GM18499 (cell line): ENCODE results near the gene ETFB.

Experiments used
- ATAC-seq: cut with Tn5 transposase; IDR thresholded peaks from one replicate; pipeline ENCODE4 v1.9.1; 2021; ENCODE audit warnings: moderate number of reproducible peaks; ENCODE audit not compliant: insufficient read depth, unreplicated experiment

The ETFB gene

DNA sequence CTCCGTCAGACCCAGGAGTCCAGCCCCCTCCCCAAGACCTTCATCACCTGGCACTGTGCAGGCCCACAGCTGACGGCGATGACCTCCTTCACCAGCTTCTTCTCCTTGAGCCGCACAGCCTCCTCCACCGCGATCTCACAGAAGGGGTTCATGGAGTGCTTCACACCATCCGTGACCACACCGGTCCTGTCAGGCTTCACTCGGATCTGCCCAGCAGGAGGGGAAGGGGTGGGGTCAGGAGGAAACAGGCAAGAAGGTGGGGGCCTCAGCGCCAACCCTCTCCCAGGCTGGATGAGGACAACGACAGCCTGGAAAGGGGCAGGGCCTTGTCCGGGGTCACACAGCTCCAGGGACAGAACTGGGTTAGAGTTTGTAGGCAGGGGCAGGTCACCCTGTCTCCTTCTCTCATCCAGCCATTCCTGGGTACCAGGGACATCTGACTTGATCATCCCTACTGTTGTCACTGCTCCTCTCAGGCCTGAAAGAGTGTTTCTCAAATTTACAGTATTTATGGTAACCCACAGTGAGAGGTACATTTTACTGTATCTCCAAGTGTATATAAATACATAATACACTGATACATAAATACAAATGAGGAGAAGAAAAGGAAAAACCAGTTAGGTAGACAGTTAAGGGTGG lies 12.0 kb downstream of the ETFB start:
- no peak for ATAC-seq

DNA sequence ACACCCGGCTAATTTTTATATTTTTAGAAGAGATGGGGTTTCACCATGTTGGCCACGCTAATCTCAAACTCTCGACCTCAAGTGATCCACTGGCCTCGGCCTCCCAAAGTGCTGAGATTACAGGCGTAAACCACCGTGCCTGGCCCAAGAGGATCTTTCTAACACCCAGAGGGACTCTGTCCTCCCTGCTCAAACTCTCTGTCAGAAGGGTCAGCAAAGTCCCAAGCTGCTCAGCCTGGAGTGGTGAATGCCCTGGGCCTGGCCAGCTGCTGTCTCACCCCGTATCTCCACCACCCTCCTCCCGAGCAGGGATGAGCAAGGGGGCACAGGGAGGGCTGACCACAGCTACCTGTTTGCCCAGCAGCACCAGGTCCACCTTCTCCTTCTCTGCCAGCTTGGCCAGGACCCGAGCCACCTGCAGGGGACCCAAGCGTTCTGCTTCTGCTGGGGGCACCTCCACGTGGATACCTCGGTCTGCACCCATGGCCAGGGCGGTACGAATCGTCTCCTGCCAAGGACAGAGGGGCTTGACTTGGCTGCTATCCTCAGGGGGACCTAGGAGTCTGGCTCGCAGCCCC lies 13.3 kb downstream of the ETFB start:
- no peak for ATAC-seq

DNA sequence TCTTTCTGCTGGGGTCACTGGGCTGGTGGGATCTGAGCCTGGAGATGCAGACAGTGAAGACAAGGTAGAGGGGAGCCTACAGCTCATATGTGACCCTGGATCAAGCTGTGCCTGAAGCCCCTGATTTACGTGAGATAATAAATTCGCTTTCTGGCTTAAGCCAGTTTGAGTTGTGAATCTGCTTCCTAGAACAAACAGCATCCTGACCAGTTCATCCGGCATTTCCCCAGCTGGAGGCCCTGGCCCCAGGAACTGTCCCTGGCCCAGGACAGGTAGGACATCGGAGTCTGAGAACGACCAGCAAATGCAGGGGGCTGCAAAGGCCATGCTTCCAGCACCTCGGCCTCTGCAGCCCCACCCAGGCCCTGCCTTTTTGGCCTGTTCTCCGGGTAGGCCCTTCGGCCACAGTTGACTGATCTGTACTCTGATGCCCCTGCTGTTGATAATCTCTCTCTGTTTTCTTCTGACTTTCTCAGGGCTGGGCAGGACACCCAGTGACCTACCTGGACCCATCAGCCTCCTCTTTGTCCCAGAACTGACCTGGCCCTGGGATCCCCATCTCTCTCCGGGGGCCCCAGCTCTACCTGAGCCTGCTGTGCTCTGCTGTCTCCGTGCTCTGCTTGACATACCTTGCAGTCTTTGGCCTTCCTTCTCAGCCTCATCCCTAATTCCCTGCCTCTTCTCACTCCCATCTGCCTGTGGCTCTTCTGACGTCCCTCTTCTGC lies 14.8 kb downstream of the ETFB start:
- no peak for ATAC-seq

DNA sequence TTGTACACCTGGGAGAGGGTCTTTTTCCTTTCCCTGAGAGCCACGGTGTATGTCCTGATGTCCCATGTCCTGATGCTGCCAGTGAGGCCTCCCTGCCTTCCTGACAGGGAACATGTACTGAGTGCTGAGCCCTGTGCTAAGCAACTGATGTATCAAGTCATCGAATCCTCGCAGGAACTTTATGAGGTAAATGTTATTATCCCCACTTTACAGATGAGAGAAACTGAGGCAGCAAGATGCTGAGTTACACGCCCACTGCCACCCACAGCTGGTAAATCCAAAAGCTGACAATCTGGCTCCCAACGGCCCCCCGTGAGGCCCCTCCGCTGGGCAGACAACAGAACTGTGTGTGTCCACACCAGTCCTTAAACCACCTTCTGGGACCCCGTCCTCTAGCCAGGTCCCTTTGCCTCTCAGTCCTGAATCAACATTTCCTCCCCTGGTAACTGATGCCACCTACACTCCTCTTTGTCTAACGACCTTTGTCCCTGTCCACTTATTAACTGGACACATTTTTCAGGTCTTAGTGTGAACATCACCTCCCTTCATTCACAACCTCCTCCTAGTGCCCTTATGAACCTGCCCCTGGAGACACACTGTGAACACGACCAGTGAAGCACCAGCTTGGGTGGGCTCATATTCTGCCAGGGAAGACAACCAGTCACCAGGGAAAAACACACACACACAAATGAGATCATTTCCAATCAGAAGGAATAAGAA lies 18.8 kb downstream of the ETFB start:
- ATAC-seq = no peak

DNA sequence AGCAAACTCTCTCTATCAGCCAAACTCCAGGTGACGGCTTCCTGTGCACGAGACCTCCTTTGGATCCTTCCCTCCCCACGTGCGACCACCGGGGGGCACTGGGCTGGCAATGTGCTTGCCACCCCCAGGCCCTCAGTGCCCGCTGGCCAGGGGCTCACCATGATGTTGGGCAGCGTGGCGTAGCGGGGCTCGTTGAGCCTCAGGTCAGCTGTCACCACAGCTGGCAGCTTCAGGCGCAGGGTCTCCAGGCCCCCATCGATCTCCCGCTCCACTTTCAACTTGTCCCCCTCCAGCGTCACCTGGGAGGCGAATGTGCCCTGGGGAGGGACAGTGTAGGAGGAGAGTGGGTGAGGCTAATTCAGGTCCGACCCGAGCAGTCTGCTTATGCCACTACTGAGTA lies 19.4 kb downstream of the ETFB start:
- ATAC-seq = no peak

DNA sequence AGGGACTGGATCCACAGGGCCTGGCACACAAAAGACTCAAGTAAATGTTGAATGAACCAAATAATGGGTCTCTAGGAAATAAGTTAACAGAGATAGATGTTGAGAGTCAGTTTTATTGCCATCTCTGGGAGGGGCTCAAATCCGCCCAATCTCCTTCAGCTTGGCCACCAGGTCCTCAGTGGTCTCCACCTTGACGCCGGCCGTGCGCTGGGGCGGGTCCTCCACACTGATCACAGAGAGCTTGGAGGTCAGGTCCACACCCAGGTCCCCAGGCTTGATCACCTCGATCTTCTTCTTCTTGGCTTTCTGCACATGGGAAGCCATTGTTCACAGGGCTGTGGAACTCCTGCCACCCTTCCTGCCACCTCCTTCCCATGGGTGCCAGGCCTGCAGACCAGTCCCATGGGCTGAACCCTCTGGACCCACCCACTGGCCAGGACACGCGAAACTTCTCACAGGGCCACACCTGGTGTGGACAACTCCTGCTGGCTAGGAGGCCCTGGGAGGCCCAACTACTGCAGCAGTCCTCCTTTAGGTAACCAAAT lies 21.0 kb downstream of the ETFB start:
- no peak for ATAC-seq

DNA sequence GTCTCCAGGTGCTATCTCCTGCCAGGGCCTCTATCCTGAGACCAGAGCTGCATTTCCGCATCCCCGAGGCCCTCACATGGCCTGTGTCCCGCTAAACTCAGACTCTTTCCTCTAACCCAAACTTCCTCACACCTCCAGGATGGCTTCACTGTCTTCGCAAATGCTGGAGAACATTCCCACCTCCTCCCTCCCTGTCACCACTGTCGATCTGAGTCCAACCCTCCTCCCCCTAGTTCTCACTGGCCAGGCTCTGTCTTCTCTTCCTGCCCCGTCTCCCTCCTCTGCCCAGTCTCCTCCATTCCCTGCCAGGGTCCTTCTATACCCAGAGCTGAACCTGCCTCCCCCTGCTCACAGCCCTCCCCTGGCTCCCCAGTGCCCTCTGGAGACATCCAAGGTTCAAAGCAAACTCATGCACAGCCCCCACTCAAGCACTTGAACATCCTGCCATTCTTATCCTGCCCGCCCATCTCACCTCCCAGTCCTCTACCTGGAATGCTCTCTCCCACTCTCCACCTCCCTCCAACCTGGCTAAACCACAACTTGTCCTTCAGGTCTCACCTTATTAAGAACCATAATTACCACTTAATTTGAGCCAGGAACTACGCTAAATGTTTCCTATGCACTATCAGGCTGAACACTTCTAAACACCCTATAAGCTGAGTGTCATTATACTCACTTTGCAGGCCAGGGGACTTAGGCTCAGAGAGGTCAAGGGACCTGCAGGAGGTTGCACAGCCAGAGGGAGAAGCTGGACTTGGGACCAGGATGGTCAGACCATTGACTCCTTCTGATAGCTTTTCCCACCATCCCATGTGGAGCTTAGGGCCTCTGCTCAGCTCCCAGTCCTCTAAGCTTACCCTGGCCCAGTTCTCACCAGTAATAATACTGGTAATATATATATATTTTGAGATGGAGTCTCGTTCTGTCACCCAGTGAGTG lies 23.3 kb downstream of the ETFB start:
- no peak for ATAC-seq

DNA sequence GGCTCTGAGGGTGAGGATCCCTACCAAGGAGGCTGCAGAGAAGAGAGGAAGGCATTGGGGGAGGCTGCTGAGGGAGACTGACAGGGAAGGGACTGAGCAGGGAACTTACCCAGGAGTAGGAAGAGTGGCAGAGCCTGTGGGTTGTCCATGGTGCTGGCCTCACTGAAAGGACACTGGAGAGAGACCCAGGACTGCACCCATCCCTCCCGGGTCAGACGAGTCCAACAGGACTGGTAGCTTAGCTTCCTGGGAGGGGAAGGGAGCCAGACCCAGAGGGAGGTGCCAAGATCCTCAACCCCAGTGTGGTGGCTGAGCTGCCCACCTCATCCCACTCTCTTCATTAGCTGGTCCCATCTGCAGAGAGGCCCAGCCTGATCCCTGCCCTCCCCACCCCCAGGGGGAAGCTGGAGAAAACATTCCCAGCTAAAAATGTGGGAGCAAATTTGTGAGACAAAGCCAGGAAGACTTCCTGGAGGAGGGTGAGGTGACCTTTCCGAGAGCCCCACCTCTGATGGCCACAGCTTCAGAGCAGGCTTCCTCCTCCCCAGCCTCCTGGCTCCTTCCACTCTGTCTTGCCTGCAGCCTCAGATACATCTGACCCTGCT lies 24.1 kb downstream of the ETFB start, which contains the start of gene VSIG10L:
Gene VSIG10L (minus strand): TSS at position 164 of the 605 bp plus-strand sequence. CDS start 15 bp downstream, at position 149.
- ATAC-seq = no peak

DNA sequence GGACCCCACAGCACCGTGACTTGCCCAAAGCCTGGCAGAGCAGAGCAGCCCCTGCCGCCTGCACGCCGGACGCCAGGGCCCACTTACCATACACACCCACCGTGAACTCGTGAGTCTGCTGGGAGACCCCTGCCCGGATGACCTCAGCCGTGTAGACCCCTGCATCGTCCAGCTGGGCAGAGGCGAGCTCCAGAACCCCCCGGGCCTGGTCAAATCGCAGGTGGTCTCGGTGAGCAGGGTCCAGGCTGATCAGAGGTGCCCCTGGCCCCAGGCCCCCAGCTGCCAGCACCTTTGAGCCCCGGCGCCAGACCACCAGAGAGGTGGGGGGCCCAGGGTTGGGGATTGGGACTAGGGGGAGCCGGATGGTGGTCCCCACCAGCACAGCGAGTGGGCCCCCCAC lies 25.1 kb downstream of the ETFB start:
- ATAC-seq = no peak

DNA sequence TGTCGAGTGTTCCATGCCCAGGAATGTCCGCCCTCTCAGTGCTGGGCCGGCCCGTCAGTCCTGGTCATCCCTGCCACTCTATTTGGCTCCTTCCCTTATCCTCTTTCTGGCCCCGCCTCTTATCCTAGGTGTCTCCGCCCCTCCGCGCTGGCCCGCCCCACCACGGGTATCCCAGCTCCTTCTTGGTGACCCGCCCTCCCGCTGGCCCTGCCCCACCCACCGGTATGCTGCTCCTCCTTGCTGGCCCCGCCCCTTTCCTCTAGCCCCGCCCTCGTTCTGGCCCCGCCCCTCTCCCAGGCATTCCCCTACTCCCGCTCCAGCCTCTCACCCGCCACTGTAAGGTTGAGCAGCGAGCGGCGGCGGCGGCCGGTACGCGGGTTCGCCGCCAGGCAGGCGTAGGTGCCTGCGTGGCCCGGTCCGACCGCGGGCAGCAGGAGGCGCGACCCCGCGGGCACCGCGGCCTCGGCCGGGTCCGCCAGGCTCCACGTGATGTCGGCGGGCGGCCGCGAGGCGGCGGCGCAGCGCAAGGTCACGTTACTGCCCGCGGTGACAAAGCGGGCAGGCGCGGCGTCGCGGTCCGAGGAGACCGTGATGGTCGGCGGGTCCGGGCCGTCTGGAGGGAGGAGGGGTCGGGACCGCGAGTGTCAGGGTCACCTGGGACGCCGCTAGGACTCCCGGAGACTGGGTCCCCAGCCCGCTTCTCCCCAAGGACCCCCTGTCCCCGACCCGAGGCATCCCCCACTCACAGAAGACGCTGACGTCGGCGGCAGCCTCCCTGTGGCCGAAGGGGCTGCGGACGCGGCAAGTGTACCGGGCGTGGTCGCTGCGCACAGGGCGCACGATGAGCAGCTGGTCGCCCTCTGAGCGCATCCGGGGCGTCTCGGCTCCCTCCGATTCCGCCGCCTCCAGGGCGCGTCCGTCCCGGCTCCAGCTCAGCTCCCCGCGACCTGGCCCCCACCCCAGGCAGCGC lies 26.2 kb downstream of the ETFB start:
- ATAC-seq = no peak

DNA sequence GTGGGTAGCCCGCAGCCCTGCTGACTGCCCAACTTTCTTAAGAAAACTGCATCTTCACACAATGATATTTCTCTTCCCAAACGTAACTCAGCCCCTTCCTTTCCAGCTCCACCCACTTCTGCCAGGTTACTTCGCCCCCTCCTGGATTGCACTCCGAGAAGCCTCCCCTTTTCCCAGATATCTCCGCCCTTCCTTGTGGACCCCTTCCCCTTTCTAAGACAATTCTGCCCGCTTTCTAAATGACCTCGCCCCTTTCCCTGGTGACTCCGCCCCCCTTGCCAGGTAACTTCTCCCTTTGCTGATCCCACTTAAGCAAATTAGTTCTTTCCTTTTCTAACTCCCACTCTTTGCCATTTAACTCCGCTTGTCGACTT lies 26.9 kb downstream of the ETFB start:
- no peak for ATAC-seq

DNA sequence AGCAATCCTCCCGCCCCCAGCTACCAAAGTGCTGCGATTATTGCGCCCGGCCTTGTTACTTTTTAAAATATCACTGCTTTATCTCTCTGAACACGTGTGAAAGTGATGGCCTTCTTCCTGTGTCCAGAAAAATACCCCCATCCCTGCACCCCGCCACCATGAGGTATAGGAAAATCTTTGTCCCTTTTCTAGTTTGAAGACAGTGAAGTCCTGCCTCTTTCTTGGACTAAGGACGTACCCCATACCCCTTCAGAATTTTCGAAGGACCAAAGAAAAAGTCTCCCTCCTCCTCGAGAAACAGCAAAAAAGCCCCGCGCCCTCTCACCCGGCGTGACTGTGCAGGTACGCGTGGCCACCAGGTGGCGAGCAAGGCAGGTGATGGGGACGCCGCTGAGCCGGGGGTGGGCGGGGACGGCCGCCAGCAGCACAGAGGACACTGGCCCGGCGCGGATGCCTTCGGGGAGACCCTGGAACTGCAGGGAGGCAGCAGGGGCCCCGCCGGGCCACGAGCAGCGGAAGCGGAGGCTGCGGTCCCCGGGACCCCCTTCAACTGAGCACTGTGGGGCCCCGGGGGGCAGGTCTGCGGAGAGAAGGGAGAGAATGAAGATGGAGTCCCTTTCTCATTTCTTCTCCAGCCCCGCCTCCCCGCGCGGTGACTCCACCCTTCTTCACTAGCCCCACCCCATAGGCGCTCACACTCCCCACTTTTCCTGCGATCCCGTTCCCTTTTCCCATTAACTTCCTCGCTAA lies 27.4 kb downstream of the ETFB start:
- no peak for ATAC-seq

DNA sequence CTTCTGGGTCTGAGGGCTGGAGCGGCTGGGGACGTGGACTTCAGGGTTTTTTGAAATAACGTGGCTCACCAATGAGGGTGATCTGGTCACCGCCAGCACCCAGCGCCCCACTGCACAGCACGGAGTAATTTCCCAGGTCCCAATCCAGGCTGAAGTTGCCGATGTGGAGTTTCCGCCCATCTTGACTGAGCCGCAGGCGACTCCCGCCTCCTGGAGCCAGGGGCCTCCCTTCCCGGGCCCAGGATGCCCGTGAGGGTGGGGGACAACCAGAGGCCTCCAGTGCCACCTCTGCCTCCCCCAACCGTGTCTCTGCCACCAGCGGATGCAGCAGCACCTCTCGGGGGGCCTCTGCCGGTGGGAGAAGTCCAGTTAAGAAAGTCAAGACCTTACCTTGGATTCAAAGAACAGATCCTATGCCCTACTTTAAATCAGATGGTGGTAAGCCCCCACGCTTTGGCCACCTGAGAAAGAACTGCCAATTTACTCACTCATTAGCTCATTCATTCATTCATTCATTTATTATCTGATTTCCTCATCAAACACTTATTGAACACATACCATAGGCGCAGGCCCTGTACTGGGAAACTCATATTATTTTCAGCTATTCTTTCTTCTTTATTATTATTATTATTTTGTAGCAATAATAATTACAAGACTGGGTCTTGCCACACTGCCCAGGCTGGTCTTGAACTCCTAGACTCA lies 28.2 kb downstream of the ETFB start:
- no peak for ATAC-seq

DNA sequence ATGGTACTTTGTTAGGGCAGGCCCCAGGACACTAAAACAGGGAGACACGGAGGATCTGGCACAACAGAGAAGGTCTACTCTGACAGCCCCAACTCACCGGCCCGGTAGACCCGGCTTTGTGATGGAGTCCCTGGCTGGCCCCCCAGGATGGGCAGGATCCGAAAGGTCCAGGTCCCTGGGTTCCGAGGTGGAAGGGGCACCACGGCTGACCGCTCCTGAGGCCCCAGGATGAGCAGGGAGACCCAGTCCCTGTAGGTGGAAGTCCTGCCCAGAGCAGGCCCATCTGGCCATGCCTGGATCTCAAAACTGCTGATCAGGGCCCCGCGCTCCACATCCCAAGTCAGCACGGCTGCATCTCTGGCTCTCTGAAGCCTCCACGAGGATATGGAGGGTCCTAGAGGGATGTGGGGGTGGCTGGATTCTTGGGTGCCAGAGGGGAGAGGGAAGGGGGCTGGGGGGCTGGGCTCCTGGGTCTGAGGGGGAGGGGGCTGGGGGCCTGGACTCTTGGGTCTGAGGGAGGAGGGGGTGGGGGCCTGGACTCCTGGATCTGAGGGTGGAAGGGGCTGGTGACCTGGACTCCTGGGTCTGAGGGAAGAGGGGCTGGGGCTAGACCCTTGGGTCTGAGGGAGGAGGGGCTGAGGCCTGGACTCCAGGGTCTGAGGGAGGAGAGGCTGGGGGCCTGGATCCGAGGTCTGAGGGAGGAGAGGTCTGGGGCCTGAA lies 28.9 kb downstream of the ETFB start:
- ATAC-seq = no peak

DNA sequence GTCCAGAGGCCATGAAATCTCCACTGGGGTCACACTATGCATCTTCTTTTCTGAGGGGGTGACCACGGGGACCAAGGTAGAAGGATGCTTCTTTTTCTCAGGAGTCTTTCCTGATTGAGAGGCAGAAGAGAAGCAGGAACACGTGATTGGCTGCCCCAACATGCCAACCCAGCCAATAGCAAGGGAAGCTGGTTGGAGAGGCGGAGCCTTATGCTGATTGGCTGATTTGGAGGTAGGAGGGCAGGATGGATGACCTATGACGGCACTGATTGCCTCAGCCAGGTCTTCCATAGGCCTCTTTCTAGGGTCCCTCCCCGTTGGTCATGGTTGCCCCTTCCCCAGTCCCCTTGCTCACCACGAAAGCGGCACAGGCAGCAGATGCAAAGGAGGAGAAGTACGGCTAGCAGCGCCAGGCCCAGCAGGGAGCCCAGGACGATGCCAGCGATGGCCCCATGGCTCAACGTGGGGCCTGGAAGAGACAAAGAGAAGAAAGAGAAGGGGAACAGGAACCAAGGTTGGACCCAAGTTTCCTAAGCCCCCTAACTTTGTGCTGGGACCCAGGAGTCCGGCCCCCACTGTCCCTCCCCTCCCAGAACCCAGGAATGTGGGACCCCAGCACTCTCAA lies 32.2 kb downstream of the ETFB start:
- no peak for ATAC-seq

DNA sequence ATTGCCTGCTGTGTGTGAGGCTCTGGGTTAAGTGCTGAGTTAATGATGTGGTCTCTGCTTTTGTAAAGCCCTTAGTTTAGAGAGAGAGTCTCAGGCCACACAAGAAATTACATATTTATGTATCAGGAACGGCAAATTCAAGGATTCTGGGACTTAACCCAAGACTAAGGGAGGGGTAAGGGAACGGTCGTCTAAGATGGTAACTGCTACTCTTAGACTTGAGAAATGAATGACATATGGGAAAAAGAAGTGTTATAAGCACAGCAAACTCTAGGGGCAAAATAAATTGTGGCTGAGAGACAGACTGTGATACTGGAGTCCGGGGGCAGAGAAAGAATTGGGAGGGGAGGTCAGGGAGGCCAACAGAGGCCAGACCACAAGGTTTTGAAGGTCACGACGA lies 34.5 kb downstream of the ETFB start:
- ATAC-seq = no peak
